ENCODE measurements around the gene ATCAY.
"Not testable (repeated sequence)": the region's sequence is repeated elsewhere in the genome, so short reads cannot be mapped to it uniquely, and the experiment has no call there.

ATCAY gene

DNA sequence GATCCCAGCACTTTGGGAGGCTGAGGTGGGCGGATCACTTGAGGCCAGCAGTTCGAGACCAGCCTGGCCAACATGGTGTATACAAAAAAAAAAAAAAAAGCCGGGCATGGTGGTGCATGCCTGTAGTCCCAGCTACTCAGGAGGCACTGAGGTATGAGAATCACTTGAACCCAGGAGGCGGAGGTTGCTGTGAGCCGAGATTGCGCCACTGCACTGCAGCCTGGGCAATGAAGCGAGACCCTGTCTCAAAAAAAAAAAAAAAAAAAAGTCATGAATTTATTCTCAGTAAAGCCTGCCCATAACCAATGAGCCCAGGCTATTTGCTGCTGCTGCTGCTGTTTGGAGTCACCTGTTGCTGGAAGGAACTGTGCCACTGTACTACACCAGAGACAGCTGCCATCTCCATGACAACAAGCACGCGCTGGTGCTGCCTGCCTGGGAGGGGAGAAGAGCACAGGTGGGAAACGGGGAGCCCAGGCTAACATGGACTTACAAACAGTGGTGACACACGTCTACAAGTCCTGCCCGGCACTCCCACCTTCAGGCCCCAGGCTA, 23.0 kb upstream of the ATCAY start:
- peak in 1 of 2 donors; percentile 64 for DNase-seq

DNA sequence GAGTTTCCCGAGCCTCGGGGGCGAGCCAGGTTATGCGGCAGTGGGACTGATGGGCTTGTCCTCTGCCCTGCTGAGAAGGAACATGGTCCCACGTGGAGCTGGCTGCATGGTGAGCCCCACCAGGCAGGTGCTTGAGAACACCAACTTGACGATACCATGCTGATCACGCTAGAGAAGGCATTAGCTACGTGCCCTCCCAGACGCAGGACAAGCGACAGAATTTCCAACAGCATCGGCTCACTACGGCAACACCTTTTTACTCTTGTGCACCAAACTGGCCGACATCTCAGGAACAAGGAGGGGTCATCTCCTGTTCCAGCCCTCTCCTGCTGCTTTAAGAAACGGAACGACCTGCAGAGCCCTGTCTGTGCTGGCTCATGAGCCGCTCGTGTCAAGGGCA, 20.0 kb upstream of the ATCAY start:
- DNase-seq = no peak

DNA sequence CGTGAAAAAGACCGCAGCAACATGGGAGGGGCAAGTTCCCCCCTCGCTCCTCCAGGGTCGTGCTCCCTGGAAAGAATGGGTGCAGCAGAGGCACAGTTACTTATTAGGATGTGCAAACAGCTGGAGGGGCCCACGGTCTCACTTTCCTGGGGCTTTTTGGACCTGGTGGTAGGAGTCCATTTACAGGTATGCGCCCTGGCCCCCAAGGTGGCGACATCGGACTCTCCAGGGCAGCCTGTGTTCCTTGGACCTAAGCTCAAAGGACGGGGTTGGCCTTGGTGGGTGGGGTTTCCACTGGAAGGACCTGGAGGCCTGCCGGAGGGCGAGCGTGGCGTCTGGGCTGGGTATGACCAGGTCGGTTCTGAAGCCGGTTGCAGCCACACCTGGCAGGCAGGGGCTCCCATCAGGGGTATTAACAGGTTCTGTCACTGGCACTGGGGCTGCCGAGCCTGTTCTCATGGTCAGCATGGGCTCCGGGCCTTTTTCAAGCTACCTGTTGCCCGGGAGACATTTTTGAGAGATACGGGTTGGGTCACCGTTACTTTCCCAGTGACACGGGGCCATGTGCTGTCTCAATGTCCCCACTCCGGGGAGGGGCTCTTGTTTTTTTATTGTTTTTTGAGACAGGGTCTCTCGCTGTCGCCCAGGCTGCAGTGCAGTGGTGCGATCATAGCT, 17.5 kb upstream of the ATCAY start:
- no peak for DNase-seq

DNA sequence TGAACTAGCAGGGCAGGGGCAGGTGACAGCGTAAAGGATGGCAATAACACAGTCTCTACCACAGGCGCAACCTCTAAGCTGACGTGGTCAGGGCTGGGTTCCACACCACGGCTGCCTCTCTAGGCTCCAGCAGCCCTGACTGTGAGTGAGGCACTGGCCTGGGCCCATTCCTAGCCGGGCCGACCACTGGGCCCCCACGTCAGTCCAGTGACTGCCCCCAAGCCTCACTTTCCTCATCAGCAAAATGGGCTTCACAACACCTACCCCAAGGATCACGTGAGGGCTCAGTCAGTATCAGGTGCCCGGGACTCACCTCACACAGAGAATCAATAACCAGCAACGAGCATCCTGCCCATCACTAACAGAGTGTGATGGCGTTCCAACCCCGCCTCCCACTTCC, 16.8 kb upstream of the ATCAY start:
- no peak for DNase-seq

DNA sequence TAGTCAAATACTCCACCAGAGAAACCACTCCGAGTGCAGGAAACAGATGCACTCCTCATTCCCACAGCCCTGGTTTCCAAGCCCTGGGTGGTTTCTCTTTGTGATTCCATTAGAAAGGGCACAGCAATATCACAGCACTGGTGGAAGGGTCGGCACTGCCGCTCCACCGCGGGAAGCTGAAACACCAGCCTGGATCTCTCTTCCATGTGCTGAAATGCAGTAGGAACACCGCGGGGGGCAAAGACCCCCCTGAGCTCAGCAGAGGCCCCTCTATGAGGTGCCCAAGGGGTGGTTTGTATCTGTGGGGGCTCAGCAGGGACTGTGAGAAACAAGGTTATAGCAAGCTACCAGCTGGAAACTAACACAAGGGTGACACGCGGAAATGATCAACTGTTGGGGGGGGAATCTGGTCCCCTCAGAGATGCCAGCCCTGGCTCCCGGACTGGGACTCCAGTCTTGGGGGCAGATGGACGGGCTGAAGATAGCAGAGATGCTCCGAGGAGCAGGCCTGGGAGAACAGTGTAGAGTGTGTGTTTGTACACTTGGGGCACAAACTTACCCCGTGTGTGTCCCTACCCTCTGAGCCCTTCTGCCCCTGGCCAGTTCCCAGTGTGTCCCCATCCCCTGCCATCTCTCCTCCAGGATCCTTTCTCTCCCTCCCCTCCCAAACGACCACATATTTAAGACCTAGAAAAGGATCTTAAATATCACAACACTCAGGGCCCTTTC, 13.4 kb upstream of the ATCAY start:
- DNase-seq = no peak

DNA sequence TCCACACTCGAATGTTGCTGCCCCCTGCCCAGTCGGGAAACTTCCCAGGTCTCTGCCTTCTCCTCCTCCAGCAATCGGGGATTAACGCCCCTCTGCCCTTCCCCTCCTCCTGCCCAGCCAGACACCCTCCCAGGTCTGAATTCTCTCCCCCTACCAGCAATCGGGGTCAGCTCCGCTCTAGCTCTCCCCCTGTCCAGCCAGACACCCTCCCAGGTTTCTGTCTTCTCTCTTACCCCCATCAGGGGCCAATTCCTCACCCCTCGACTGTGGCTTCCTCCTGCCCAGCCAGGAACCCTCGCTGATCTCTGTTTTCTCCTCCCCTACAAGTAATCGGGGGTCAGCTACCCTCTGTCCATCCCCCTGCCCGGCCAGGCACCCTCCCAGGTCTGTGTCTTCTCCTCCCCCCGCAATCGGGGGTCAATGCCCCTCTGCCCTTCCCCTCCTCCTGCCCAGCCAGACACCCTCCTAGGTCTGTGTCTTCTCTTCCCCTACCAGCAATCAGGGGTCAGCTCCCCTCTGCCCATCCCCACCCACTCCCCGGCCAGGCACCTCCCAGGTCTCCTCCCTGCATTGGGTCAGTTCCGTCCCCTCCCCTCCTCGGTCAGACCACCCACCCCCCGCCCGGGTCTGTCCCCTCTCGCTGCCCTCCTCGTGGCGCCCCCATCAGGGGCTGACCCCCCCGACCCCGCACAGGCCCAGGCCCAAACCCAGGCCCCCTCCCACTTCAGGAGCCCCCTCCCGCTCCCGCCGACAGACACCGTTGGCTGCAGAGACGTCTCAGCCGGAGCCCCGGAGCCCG, 12.3 kb upstream of the ATCAY start:
- DNase-seq = no peak

DNA sequence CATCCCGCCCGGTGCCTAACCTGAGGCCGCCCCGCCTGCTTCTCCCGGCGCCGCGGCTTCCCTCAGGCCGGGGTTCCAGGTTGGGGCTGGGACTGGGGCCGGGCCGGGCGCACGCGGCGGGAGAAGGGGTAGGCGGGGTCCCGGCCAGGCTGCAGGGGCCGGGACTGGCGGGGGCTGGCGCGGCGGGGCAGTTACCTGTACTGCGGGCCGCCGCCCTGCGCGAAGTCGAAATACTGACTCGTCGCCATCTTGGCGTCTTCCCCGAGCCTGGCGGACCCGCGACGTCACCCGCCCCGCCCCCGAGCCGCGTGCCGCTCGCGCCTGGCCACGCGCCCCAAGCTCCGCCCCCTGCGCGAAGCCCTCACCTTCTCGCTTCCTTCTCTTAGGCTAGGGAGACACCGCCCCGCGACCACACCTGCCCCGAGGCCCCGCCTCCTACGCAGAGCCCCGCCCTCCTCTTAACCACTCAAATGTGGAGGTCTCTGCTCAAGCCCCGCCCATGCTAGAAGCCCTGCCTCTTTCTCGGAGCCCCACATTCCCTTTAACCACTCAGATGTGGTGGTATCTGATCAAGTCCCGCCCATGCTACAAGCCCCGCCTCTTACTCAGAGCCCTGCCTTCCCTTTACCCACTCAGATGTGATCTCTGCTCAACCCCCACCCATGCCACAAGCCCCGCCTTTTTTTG, 11.6 kb upstream of the ATCAY start, which contains the start of gene ZFR2:
Gene ZFR2, minus strand, starts transcription at position 269 of the 687 bp plus-strand sequence. Its CDS starts 21 bp downstream, at position 248.
- DNase-seq = peak; percentile 19 to 27

DNA sequence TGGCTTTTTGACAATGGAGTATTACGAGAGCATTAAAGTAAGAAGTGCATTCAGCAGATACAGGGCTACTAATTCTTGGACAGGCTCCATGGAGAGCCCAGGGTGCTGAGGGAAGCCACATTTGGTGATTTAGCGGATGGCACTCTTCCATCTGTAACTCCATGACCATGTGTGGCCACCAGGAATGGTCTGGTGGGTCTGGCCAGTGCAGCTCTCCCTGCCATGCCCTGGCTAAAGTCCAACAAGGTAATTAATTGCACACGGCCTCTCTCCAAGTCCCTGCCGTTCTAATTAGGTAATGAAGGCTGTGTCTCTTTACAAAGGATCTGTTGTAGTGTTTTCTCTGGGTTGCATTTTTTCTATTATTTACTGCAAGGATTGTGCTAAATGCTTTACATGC, 7.3 kb upstream of the ATCAY start:
- DNase-seq = no peak

DNA sequence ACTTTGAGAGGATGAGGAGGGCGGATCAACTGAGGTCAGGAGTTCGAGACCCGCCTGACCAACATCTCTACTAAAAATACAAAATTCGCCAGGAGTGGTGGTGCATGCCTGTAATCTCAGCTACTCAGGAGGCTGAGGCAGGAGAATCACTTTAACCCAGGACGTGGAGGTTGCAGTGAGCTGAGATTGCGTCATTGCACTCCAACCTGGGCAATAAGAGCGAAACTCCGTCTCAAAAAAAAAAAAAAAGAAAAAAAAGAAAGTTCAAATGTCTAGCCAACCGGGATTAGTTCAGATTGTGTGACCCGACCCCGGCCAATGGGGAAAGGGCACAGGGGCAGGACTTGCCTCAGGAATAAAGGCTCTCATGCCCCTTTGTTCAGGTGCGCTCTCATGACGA, 5.8 kb upstream of the ATCAY start:
- DNase-seq = not testable (repeated sequence)

DNA sequence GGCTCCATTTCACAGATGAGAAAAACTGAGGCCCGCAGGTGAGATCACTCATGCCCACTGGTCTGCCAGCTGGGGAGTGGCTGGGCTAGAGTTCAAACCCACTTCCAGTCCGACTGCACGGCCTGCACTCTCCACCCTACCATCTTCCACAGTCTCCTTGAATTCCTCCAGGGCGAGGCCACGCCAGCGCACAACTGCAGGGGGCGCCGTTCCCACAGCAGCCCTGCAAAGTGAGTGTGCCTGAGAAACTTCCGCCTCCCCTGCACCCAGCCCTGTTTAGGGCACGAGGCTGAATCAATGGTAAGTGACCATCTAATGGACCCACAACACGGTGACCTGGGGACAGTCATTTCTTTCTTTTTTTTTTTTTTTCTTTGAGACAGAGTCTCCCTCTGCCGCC, 829 bp upstream of the ATCAY start:
- DNase-seq = no peak

DNA sequence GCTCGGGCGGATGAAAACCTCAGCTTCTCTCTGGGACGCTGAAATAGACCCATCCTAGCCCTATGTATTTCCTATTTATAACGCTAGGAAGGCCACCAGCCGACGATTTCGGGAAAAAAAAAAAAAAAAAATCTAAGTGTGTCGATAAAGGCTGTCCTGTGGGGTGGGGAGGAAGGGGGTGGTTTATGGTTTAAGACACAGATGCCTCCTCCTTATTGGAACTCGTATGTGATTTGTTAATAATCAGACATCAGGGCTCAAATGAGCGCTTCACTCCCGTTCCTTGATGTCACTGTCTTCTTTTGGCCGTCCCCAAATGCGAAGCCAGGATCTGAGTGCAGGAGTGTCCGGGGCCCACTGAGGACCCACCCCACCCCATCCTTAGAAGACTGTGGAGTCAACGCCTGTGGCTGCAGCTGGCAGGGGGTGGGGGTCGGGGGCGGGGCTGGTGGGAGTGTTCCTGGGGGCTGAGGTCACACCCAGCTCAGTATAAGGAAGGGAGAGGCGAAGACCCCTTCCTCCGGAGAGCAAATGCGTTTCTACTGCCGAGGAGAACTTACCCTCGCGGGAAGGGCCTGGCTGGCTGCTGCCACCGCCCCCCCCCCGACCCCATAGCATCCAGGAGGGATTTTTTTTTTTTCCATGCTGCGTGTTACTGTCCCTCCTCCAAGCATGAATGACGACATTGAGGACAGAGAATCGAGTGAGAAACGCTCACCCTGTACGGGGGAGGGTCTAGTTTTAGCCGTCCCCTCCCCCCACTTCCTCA, 971 bp downstream of the ATCAY start:
- no peak for DNase-seq

DNA sequence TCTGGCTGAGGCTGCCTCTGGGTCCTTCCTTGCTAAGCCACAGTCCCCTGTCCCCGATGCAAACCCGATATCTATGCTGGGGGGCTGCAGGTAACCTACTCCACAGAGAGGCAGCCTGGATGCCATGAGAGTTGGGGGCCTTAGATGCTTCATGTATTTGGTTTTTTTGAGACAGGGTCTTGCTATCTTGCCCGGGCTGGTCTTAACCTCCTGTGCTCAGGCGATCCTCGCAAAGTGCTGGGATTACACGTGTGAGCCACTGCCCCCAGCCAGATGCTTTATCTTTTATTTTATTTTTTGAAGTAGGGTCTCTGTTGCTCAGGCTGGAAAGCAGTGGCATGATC, 1.5 kb downstream of the ATCAY start:
- DNase-seq = no peak

DNA sequence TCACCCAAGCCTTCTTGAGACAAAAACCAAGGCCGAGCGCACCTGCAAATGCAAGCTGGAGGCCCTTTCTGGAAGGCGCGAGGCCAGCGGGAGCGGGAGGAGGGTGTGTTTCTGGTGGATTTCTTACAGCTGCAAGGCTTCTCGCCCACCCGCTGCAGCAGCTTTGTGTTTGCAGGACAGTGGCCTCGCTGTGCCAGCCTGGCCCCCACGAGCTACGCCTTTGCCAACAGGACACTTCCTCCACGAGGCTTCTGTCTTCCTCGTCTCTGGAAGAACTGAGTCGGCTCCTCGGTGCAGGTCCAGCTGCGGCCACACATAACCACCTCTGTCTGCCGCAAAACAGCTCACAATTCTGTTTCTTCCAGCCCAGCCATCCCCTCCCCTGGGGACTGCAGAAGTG, 10.1 kb downstream of the ATCAY start:
- no peak for DNase-seq

DNA sequence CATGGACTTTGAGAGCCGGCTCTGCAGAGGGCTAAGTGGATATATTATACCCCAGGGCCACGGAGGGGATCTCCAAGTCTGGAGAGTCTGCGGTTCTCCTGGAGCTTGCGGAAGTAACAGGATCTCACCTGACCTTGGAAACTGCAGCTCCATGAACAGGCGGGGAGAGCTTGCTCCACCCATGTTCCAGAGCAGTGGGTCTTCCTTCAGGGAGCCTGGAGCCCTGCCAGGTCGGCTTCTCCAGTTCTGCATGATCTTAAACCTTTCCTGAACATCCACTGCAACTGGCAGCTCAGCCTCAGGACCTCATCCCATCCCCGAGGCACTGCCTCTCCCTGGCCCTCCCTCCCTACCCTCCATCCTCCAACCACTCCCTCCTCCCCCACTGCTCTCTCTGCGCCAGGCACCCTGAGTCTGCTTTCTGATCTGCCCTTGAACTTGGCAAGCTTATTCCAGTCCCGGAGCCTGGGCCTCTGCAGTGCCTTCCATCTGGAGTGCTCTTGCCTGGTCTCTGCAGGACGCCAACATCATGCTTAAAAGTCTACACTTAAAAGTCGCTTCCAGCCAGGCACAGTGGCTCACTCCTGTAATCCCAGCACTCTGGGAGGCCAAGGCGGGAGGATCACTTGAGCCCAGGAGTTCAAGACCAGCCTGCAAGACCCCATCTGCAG, 13.2 kb downstream of the ATCAY start:
- no peak for DNase-seq

DNA sequence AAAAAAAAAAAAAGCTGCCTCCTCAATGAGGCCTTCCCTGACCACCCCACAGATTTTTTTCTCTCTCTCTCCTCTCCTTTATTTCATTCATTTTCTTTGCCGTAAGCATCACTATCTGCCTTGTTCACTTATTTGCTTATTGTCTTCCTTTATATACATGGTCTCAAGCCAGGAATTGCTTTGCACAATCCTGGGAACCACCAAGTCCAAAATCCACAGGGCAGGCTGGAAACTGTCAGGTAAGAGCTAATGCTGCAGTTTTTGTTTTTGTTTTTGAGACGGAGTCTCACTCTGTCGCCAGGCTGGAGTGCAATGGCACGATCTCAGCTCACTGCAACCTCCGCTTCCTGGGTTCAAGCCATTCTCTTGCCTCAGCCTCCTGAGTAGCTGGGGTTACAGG, 14.5 kb downstream of the ATCAY start:
- not testable (repeated sequence) for DNase-seq

DNA sequence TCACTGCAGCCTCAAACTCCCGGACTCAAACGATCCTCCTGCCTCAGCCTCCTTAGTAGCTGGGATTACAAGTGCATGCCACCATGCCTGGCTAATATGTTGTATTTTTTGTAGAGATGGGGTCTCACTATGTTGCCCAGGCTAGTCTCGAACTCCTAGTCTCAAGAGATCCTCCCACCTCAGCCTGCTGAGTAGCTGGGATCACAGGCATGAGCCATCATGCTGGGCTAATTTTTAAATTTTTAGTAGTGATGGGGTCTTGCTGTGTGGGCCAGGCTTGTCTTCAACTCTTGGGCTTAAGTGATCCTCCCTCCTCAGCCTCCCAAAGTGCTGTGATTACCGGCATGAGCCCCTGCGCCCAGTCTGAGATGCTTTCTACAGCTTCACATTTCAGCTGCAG, 15.3 kb downstream of the ATCAY start:
- DNase-seq = no peak

DNA sequence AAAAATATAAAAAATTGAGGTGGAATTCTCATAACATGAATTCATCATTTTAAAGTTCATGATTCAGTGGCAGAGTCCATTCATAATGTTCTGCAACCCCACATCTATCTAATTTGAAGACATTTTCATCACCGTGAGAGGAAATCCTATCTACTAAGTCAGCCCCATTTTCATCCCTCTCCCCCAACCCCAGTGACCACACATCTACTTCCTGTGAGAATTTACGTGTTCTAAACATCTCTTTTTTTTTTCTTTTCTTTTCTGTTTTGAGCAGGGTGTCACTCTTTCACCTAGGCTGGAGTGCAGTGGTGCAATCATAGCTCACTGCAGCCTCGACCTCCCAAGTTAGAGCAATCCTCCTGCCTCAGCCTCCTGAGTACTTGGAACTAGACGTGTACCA, 17.5 kb downstream of the ATCAY start:
- DNase-seq = no peak

DNA sequence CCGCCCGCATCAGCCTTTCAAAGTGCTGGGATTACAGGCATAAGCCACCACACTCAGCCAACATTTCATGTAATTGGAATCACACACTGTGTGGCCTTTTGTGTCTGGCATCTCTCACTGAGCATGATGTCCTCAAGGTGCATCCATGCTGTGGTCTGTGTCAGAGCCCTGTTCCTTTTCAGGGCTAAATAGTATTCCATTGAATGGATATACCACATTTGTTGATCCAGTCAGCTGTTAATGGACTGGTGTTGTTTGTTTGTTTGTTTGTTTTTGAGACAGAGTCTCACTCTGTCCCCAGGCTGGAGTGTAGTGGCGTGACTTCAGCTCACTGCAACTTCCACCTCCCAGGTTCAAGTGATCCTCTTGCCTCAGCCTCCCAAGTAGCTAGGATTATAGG, 17.9 kb downstream of the ATCAY start:
- DNase-seq = no peak

DNA sequence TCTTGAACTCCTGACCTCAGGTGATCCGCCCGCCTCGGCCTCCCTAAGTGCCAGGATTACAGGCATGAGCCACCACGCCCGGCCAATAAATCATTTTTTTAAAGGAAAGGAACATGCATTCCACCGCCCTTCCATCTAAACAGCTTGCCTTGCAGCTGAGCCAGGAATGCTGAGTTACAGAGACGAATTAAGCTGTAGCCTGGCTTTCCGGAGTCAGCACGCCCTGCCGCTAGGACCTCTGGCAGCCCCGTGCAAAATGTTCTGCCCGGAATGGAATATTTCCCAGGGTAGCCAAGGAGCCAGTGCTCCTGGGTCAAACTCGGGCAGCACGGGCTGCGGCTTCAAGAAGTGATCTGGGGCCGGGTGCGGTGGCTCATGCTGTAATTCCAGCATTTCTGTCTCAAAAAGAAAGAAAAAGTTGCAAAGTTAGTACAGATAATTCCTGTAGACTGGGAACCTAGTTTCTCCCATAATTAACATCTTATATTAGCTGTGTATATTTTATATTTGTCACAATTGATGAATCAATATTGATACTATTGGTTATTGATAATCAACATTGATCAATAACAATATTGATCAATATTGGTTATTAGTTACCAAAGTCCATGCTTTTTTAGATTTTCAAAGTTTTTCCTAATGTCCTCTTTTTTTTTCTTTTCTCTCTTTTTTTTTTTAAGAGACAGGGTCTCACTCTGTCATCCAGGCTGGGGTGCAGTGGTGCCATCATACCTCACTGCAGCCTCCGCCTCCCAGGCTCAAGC, 19.2 kb downstream of the ATCAY start:
- DNase-seq = no peak

DNA sequence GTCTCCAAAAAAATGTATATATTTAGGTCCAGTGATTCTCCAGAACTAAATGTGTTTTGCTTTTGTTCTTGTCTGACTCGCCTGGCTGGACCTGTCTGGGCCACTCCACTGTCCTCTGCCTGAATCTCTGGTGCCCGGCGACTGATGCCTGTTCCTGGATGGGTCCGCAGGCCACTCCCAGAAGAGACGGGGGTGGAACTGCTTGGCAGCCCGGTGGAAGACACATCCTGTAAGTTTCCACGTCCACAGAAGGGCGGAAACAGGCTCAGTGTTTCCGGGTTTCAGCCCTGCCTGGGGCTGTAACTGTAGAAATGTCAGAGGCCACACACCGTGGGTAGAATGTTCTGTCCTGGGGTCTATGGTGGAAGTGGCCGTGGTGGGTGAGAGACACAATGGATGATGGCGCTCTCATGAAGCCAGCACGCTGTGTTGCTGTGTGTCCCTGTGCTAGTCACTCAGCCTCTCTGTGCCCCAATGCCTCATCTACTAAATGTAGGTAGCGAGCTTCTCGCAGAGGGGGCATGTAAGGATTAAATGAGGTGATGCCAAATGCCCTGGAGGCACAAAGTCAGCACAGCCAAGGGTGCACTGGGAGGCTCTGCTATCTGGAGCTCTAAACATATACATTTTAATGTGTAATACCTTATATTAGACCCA, 22.0 kb downstream of the ATCAY start:
- no peak for DNase-seq

All from CD4-positive, alpha-beta T cell treated with Interleukin-1 beta for 1 hour (primary cell).